Measurements from ENCODE around the gene PEX7. TPM values are rescaled to one million over a fixed set of nuclear protein-coding genes. Genes with fewer than 3 reads are reported as not detected.
"Not testable (repeated sequence)": the region's sequence is repeated elsewhere in the genome, so short reads cannot be mapped to it uniquely, and the experiment has no call there.

Gene PEX7
- total RNA-seq, 1 donor from 2014 or later = 10.4 TPM

DNA sequence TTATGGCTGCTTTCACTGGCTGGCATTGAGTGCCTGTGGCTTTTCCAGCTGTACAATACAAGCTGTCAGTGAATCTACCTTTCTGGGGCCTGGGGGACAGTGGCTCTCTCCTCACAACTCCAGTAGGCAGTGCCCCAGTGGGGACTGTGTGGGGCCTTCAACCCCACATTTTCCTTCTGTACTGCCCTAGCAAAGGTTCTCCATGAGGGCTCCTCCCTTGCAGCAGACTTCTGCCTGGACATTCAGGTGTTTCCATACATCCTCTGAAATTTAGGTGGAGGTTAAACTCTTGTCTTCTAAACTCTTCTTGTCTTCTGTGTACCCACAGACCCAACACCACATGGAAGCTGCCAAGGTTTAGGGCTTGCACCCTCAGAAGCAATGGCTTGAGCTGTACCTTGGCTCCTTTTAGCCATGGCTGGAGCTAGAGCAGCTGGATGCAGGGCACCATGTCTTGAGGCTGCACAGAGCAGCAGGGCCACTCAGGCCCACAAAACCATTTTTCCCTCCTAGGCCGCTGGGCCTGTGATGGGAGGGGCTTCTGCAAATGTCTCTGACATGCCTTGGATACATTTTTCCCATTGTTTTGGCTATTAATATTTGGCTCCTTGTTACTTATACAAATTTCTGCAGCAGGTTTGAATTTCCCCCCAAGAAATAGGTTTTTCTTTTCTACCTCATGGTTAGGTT is 9.6 kb downstream of the PEX7 start:
- no peak overlapping the region for H3K27ac ChIP-seq (ENCODE audit: low read depth, low read length)
- no peak overlapping the region for H3K4me3 ChIP-seq (ENCODE audit: low read length in 3 of 3)
- no peaks in the 10 kb centered on the region for H3K4me1 ChIP-seq (ENCODE audit: control insufficient read depth in 3 of 3, insufficient read depth in 3 of 3, low read length in 3 of 3)
- peaks cover 0 to 5% (median 3%) of the 10 kb centered on the region in 3 donors for H3K9me3 ChIP-seq (ENCODE audit: control insufficient read depth in 3 of 3, low read length in 3 of 3)
- H3K9ac ChIP-seq (ENCODE audit: low read depth in 1 of 3, low read length in 3 of 3) = no peak overlapping the region
- peaks cover 7 to 14% (median 12%) of the 10 kb centered on the region in 3 donors for H3K36me3 ChIP-seq (ENCODE audit: control insufficient read depth in 3 of 3, insufficient read depth in 3 of 3, low read length in 3 of 3)
- H3K27me3 ChIP-seq (ENCODE audit: control insufficient read depth in 3 of 3, insufficient read depth in 3 of 3, low read length in 3 of 3) = no peaks in the 10 kb centered on the region

DNA sequence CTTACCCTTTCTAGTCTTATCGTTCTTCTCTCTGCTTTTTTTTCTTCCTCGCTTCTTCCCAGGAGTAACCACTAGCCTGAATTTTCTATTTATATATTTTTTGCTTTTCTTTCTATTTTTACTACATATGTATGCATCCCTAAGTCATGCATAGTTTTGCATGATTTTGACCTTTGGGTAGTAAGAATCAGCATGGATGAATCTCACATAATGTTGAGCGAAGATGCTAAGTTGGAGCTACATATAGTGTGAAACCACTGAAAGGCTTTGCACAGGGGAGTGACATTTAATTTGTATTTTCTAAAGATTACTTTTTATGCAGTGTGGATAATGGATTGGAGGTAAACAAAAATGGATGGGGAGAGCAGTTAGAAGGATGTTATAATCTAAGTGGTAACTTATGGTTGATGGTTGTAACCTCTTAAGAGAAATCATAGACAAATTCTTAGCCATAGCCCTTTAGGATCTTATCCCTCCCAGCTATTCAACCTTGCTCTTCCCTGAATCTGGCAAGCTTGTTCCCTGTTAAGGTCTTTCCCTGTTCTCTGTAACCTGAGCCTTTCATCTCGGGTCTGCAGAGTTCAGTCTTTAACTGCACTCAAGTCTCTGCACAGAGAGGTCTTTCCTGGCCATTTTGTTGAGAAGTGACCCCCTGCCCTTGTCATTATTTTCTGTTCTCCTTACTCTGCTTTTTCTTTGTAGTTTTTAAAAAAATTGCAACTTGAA is 18.0 kb downstream of the PEX7 start:
- Histone ChIP-seq H3K27me3 (ENCODE audit: control insufficient read depth in 3 of 3, insufficient read depth in 3 of 3, low read length in 3 of 3) (no peaks in the 10 kb centered on the region), H3K9ac (ENCODE audit: low read depth in 1 of 3, low read length in 3 of 3) (no peak overlapping the region), H3K27ac (ENCODE audit: low read depth, low read length) (no peak overlapping the region)

DNA sequence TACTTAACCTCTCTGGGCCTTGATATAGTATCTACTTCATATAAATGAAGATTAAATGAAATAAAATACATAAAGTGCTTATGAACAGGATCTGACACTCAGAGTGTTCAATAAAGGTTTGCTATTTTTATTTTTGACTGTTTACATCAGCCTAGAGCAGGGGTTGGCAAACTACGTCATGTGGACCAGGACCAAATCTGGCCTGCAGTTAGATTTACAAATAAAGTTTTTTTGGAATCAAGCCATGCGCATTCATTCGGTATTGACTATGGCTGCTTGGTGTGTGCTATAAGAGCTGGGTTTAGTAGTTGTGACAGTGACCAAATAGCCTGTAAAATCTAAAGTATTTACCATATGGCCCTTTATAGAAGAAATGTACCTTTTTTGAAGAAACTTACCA is 20.8 kb downstream of the PEX7 start:
- Histone ChIP-seq H3K27ac (ENCODE audit: low read depth, low read length) (no peak overlapping the region), H3K27me3 (ENCODE audit: control insufficient read depth in 3 of 3, insufficient read depth in 3 of 3, low read length in 3 of 3) (no peaks in the 10 kb centered on the region), H3K9ac (ENCODE audit: low read depth in 1 of 3, low read length in 3 of 3) (no peak overlapping the region), H3K36me3 (ENCODE audit: control insufficient read depth in 3 of 3, insufficient read depth in 3 of 3, low read length in 3 of 3) (peaks cover 0 to 2% (median 0%) of the 10 kb centered on the region in 3 donors), H3K9me3 (ENCODE audit: control insufficient read depth in 3 of 3, low read length in 3 of 3) (no peaks in the 10 kb centered on the region), H3K4me1 (ENCODE audit: control insufficient read depth in 3 of 3, insufficient read depth in 3 of 3, low read length in 3 of 3) (no peaks in the 10 kb centered on the region), H3K4me3 (ENCODE audit: low read length in 3 of 3) (no peak overlapping the region)

More for the DNA sequence above, 18.0 kb downstream of the PEX7 start:
- H3K9me3 ChIP-seq (ENCODE audit: control insufficient read depth in 3 of 3, low read length in 3 of 3) = no peaks in the 10 kb centered on the region
- H3K36me3 ChIP-seq (ENCODE audit: control insufficient read depth in 3 of 3, insufficient read depth in 3 of 3, low read length in 3 of 3) = peaks cover 0 to 2% (median 0%) of the 10 kb centered on the region in 3 donors
- H3K4me1 ChIP-seq (ENCODE audit: control insufficient read depth in 3 of 3, insufficient read depth in 3 of 3, low read length in 3 of 3) = no peaks in the 10 kb centered on the region
- H3K4me3 ChIP-seq (ENCODE audit: low read length in 3 of 3) = no peak overlapping the region

DNA sequence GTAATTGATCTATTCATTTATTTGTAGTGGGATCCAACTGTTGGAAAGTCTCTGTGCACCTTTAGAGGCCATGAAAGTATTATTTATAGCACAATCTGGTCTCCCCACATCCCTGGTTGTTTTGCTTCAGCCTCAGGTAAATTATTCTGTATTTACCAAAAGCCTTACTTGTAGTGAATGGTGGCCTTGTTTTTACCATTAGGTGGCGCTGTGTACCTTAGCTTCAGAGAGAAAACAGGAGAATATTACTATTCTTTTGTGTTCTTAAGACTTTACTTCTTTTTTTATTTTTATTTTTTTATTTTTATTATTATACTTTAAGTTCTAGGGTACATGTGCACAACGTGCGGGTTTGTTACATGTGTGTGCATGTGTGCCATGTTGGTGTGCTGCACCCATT is 23.7 kb downstream of the PEX7 start:
- Histone ChIP-seq H3K4me1 (ENCODE audit: control insufficient read depth in 3 of 3, insufficient read depth in 3 of 3, low read length in 3 of 3) (no peaks in the 10 kb centered on the region), H3K27ac (ENCODE audit: low read depth, low read length) (no peak overlapping the region), H3K9ac (ENCODE audit: low read depth in 1 of 3, low read length in 3 of 3) (no peak overlapping the region), H3K27me3 (ENCODE audit: control insufficient read depth in 3 of 3, insufficient read depth in 3 of 3, low read length in 3 of 3) (no peaks in the 10 kb centered on the region), H3K36me3 (ENCODE audit: control insufficient read depth in 3 of 3, insufficient read depth in 3 of 3, low read length in 3 of 3) (peaks cover 0 to 2% (median 0%) of the 10 kb centered on the region in 3 donors), H3K4me3 (ENCODE audit: low read length in 3 of 3) (no peak overlapping the region), H3K9me3 (ENCODE audit: control insufficient read depth in 3 of 3, low read length in 3 of 3) (no peaks in the 10 kb centered on the region)

DNA sequence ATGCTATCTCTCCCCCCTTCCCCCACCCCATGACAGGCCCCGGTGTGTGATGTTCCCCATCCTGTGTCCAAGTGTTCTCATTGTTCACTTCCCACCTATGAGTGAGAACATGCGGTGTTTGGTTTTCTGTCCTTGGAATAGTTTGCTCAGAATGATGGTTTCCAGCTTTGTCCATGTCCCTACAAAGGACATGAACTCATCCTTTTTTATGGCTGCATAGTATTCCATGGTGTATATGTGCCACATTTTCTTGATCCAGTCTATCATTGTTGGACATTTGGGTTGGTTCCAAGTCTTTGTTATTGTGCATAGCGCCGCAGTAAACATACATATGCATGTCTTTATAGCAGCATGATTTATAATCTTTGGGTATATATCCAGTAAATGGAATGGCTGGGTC is 24.1 kb downstream of the PEX7 start:
- H3K27me3 ChIP-seq (ENCODE audit: control insufficient read depth in 3 of 3, insufficient read depth in 3 of 3, low read length in 3 of 3); H3K4me1 ChIP-seq (ENCODE audit: control insufficient read depth in 3 of 3, insufficient read depth in 3 of 3, low read length in 3 of 3); H3K9me3 ChIP-seq (ENCODE audit: control insufficient read depth in 3 of 3, low read length in 3 of 3); H3K9ac ChIP-seq (ENCODE audit: low read depth in 1 of 3, low read length in 3 of 3); H3K27ac ChIP-seq (ENCODE audit: low read depth, low read length); H3K4me3 ChIP-seq (ENCODE audit: low read length in 3 of 3); H3K36me3 ChIP-seq (ENCODE audit: control insufficient read depth in 3 of 3, insufficient read depth in 3 of 3, low read length in 3 of 3): not testable (repeated sequence)

DNA sequence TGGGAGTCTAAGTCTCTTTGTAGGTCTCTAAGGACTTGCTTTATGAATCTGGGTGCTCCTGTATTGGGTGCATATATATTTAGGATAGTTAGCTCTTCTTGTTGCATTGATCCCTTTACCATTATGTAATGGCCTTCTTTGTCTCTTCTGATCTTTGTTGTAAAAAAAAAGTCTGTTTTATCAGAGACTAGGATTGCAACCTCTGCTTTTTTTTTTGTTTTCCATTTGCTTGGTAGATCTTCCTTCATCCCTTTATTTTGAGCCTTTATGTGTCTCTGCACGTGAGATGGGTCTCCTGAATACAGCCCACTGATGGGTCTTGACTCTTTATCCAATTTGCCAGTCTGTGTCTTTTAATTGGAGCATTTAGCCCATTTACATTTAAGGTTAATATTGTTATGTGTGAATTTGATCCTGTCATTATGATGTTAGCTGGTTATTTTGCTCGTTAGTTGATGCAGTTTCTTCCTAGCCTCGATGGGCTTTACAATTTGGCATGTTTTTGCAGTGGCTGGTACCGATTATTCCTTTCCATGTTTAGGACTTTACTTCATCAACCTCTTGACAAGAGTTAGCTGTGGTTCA is 27.7 kb downstream of the PEX7 start:
- H3K9ac ChIP-seq (ENCODE audit: low read depth in 1 of 3, low read length in 3 of 3); H3K36me3 ChIP-seq (ENCODE audit: control insufficient read depth in 3 of 3, insufficient read depth in 3 of 3, low read length in 3 of 3); H3K9me3 ChIP-seq (ENCODE audit: control insufficient read depth in 3 of 3, low read length in 3 of 3); H3K27ac ChIP-seq (ENCODE audit: low read depth, low read length); H3K4me3 ChIP-seq (ENCODE audit: low read length in 3 of 3); H3K4me1 ChIP-seq (ENCODE audit: control insufficient read depth in 3 of 3, insufficient read depth in 3 of 3, low read length in 3 of 3); H3K27me3 ChIP-seq (ENCODE audit: control insufficient read depth in 3 of 3, insufficient read depth in 3 of 3, low read length in 3 of 3): not testable (repeated sequence)

DNA sequence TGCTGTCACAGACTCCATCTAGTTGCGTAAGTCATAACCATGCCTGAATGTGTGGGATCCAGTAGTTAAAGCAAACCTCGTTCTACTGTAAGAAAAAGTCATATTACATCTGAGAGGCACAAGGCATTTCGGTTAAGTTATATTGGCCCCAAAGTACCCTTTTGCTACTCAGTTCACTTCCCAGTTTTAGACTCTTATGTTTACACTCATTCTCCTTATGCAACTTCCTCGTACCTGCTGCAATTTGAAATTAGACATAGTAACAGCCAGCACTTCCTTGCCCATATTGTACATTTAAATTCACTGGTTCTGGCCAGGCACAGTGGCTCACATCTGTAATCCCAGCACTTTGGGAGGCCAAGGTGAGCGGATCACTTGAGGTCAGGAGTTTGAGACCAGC is 37.0 kb downstream of the PEX7 start:
- Histone ChIP-seq H3K9ac (ENCODE audit: low read depth in 1 of 3, low read length in 3 of 3) (no peak overlapping the region), H3K27me3 (ENCODE audit: control insufficient read depth in 3 of 3, insufficient read depth in 3 of 3, low read length in 3 of 3) (no peaks in the 10 kb centered on the region), H3K4me1 (ENCODE audit: control insufficient read depth in 3 of 3, insufficient read depth in 3 of 3, low read length in 3 of 3) (no peaks in the 10 kb centered on the region), H3K27ac (ENCODE audit: low read depth, low read length) (no peak overlapping the region), H3K36me3 (ENCODE audit: control insufficient read depth in 3 of 3, insufficient read depth in 3 of 3, low read length in 3 of 3) (no peaks in the 10 kb centered on the region), H3K4me3 (ENCODE audit: low read length in 3 of 3) (no peak overlapping the region), H3K9me3 (ENCODE audit: control insufficient read depth in 3 of 3, low read length in 3 of 3) (no peaks in the 10 kb centered on the region)

DNA sequence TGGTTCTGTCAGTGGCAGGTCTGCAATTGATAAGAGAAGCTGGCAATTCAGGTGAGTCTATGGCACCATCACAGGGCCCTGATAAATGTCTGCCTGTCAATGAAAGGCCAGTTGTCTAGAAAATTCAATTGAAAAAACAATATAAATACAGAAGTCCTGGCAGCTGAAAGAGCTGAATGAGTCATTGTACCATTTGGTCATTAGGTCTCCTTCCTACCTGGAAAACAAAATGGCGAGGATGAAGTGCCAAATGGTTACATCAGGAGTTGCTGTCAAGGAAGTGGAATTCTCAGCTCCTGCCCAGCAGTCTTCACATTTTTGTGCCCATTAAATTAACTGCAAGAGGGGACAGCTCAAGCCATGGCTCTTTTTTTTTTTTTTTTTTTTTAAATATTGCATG is 37.7 kb downstream of the PEX7 start:
- H3K9ac ChIP-seq (ENCODE audit: low read depth in 1 of 3, low read length in 3 of 3) = no peak overlapping the region
- H3K36me3 ChIP-seq (ENCODE audit: control insufficient read depth in 3 of 3, insufficient read depth in 3 of 3, low read length in 3 of 3) = no peaks in the 10 kb centered on the region
- H3K4me1 ChIP-seq (ENCODE audit: control insufficient read depth in 3 of 3, insufficient read depth in 3 of 3, low read length in 3 of 3) = no peaks in the 10 kb centered on the region
- H3K27ac ChIP-seq (ENCODE audit: low read depth, low read length) = no peak overlapping the region
- H3K4me3 ChIP-seq (ENCODE audit: low read length in 3 of 3) = no peak overlapping the region
- H3K27me3 ChIP-seq (ENCODE audit: control insufficient read depth in 3 of 3, insufficient read depth in 3 of 3, low read length in 3 of 3) = no peaks in the 10 kb centered on the region
- H3K9me3 ChIP-seq (ENCODE audit: control insufficient read depth in 3 of 3, low read length in 3 of 3) = no peaks in the 10 kb centered on the region

DNA sequence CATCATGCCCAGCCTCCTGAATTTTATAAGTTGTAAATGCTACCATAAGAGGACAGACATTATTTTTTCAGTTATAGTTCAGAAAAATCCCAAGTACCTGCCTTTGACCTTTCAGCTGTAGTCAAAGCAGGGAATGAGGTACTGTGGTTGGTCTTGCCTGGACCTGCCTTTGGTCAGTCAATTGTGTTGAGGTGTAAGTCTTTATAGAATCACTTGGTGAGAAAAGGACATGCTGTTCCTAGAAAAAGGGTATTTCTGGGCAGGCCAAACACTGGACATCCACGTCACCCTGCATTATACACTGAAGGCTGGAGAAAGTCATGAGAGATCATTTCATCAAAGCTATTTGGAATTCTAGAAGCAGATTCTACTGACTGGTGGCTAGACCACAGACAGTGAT is 40.3 kb downstream of the PEX7 start:
- no peaks in the 10 kb centered on the region for H3K36me3 ChIP-seq (ENCODE audit: control insufficient read depth in 3 of 3, insufficient read depth in 3 of 3, low read length in 3 of 3)
- H3K4me1 ChIP-seq (ENCODE audit: control insufficient read depth in 3 of 3, insufficient read depth in 3 of 3, low read length in 3 of 3) = no peaks in the 10 kb centered on the region
- H3K4me3 ChIP-seq (ENCODE audit: low read length in 3 of 3) = no peak overlapping the region
- no peak overlapping the region for H3K9ac ChIP-seq (ENCODE audit: low read depth in 1 of 3, low read length in 3 of 3)
- no peaks in the 10 kb centered on the region for H3K9me3 ChIP-seq (ENCODE audit: control insufficient read depth in 3 of 3, low read length in 3 of 3)
- no peaks in the 10 kb centered on the region for H3K27me3 ChIP-seq (ENCODE audit: control insufficient read depth in 3 of 3, insufficient read depth in 3 of 3, low read length in 3 of 3)
- H3K27ac ChIP-seq (ENCODE audit: low read depth, low read length) = no peak overlapping the region

DNA sequence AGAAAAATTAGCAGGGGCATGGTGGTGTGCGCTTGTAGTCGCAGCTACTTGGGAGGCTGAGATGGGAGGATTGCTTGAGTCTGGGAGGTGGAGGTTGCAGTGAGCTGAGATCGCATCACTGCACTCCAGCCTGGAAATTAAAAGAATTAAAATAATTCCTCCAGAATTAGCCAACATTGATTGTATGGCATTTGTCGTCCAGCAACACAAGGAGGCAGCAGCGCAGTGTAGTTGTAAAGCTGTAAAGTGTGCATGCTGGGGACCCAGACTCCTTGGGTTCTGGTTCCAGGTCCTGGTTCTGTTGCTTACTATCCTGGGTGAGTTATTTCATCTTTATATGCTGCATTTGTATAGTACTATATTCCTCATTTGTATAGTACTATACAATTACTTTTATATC is 41.4 kb downstream of the PEX7 start:
- Histone ChIP-seq H3K36me3 (ENCODE audit: control insufficient read depth in 3 of 3, insufficient read depth in 3 of 3, low read length in 3 of 3) (no peaks in the 10 kb centered on the region), H3K9me3 (ENCODE audit: control insufficient read depth in 3 of 3, low read length in 3 of 3) (no peaks in the 10 kb centered on the region), H3K27me3 (ENCODE audit: control insufficient read depth in 3 of 3, insufficient read depth in 3 of 3, low read length in 3 of 3) (no peaks in the 10 kb centered on the region), H3K4me1 (ENCODE audit: control insufficient read depth in 3 of 3, insufficient read depth in 3 of 3, low read length in 3 of 3) (no peaks in the 10 kb centered on the region), H3K9ac (ENCODE audit: low read depth in 1 of 3, low read length in 3 of 3) (no peak overlapping the region), H3K4me3 (ENCODE audit: low read length in 3 of 3) (no peak overlapping the region), H3K27ac (ENCODE audit: low read depth, low read length) (no peak overlapping the region)

All from skeletal muscle tissue (tissue), 4 donors.